ENCODE data around the gene NEUROG1. TPM values are rescaled to one million over a fixed set of nuclear protein-coding genes. Genes with fewer than 3 reads are reported as not detected.

NEUROG1 gene
- total RNA-seq, 1 experiment from 2014 or later = not detected

DNA sequence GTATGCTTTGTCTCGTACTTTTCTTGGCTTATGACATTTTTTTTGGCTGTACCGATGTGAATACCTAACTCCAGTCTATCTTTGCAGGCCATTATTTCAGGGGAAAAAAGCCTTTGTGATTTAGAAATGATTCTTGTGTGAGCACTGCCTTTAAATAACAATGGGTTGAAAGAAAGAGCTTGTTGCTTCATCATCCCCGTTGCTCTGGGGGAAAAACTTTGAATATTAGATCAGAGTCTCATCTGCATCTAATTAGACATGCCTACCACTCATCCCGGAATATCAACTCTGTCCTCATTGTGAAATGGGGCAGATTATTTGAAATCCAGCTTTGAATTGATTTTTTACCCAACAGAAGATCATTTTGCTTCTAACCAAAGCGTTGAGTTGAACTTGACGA is 29.5 kb upstream of the NEUROG1 start:
- Histone ChIP-seq H3K4me3 (ENCODE audit: low read depth, low read length, poor library complexity, severe bottlenecking) (no peak overlapping the region), H3K27ac (ENCODE audit: low read depth, low read length, poor library complexity, severe bottlenecking) (no peak overlapping the region), H3K9me3 (ENCODE audit: low read depth, low read length, poor library complexity, severe bottlenecking) (no peaks in the 10 kb centered on the region), H3K4me1 (ENCODE audit: insufficient read depth, low read length, poor library complexity, severe bottlenecking) (peaks cover 5% of the 10 kb centered on the region), H3K36me3 (ENCODE audit: insufficient read depth, low read length, poor library complexity, severe bottlenecking) (no peaks in the 10 kb centered on the region), H3K27me3 (replicated peaks; ENCODE audit: insufficient read depth, low read depth, low read length, poor library complexity) (no peaks in the 10 kb centered on the region)
- no TSS peak for BruUV-seq (replicated peaks)
- intact Hi-C loops (cut with micrococcal nuclease; ENCODE audit: unreplicated experiment) = no loop called here
- CTCF ChIA-PET = interaction anchor here (0.9 to 2.3 kb wide), 4 partner anchors 12 to 263 kb away, joined by 3 to 20 read pairs (median 4); no protein-coding TSS in a partner anchor
- POLR2A ChIA-PET (ENCODE audit: low non-redundant PET) = no interaction called here
- no peak for DNase-seq (ENCODE audit: low spot score)
- TF ChIP-seq, protein P1, sequence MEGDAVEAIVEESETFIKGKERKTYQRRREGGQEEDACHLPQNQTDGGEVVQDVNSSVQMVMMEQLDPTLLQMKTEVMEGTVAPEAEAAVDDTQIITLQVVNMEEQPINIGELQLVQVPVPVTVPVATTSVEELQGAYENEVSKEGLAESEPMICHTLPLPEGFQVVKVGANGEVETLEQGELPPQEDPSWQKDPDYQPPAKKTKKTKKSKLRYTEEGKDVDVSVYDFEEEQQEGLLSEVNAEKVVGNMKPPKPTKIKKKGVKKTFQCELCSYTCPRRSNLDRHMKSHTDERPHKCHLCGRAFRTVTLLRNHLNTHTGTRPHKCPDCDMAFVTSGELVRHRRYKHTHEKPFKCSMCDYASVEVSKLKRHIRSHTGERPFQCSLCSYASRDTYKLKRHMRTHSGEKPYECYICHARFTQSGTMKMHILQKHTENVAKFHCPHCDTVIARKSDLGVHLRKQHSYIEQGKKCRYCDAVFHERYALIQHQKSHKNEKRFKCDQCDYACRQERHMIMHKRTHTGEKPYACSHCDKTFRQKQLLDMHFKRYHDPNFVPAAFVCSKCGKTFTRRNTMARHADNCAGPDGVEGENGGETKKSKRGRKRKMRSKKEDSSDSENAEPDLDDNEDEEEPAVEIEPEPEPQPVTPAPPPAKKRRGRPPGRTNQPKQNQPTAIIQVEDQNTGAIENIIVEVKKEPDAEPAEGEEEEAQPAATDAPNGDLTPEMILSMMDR (conservative IDR thresholded peaks at IDR 0.05; ENCODE audit: low read depth, low read length) = no peak
- no peak for TF ChIP-seq EZH2 (IDR thresholded peaks at IDR 0.05; ENCODE audit: borderline replicate concordance, low read depth, low read length, poor library complexity, severe bottlenecking)

GRCh38 chr5:135564331-135564730 is 28.6 kb upstream of the NEUROG1 start:
- intact Hi-C loops (cut with micrococcal nuclease; ENCODE audit: unreplicated experiment) = no loop called here
- no peak overlapping the region for H3K4me3 ChIP-seq (ENCODE audit: low read depth, low read length, poor library complexity, severe bottlenecking)

GRCh38 chr5:135561266-135561665 is 25.5 kb upstream of the NEUROG1 start:
- H3K36me3 ChIP-seq (ENCODE audit: insufficient read depth, low read length, poor library complexity, severe bottlenecking) = no peaks in the 10 kb centered on the region
- no TSS peak for BruUV-seq (replicated peaks)
- POLR2A ChIA-PET (ENCODE audit: low non-redundant PET) = no interaction called here

More at GRCh38 chr5:135564331-135564730, 28.6 kb upstream of the NEUROG1 start:
- no peak for TF ChIP-seq EZH2 (IDR thresholded peaks at IDR 0.05; ENCODE audit: borderline replicate concordance, low read depth, low read length, poor library complexity, severe bottlenecking)
- TF ChIP-seq, protein P1 (conservative IDR thresholded peaks at IDR 0.05; ENCODE audit: low read depth, low read length) = no peak
- no peak overlapping the region for H3K27ac ChIP-seq (ENCODE audit: low read depth, low read length, poor library complexity, severe bottlenecking)
- no TSS peak for BruUV-seq (replicated peaks)
- ChIA-PET POLR2A (ENCODE audit: low non-redundant PET) (no interaction called here), CTCF (interaction anchor here (0.9 to 2.3 kb wide), 2 partner anchors 11 to 98 kb away, joined by 3 to 20 read pairs; no protein-coding TSS in a partner anchor)
- no peaks in the 10 kb centered on the region for H3K9me3 ChIP-seq (ENCODE audit: low read depth, low read length, poor library complexity, severe bottlenecking)
- DNase-seq (ENCODE audit: low spot score) = no peak
- H3K27me3 ChIP-seq (replicated peaks; ENCODE audit: insufficient read depth, low read depth, low read length, poor library complexity) = no peaks in the 10 kb centered on the region
- no peaks in the 10 kb centered on the region for H3K36me3 ChIP-seq (ENCODE audit: insufficient read depth, low read length, poor library complexity, severe bottlenecking)
- peaks cover 5% of the 10 kb centered on the region for H3K4me1 ChIP-seq (ENCODE audit: insufficient read depth, low read length, poor library complexity, severe bottlenecking)

More at GRCh38 chr5:135561266-135561665, 25.5 kb upstream of the NEUROG1 start:
- H3K4me3 ChIP-seq (ENCODE audit: low read depth, low read length, poor library complexity, severe bottlenecking) = no peak overlapping the region
- peaks cover 5% of the 10 kb centered on the region for H3K4me1 ChIP-seq (ENCODE audit: insufficient read depth, low read length, poor library complexity, severe bottlenecking)
- intact Hi-C loops (cut with micrococcal nuclease; ENCODE audit: unreplicated experiment) = loop anchor here (2.0 kb wide), 1 partner anchor 168 kb away; no protein-coding TSS in a partner anchor
- TF ChIP-seq, protein P1 (conservative IDR thresholded peaks at IDR 0.05; ENCODE audit: low read depth, low read length) = no peak
- no peak for TF ChIP-seq EZH2 (IDR thresholded peaks at IDR 0.05; ENCODE audit: borderline replicate concordance, low read depth, low read length, poor library complexity, severe bottlenecking)
- CTCF ChIA-PET = interaction anchor here (0.5 to 1.6 kb wide), 11 partner anchors 9 to 269 kb away, joined by 3 to 15 read pairs (median 3); partner anchors contain the start of gene CXCL14
- H3K27ac ChIP-seq (ENCODE audit: low read depth, low read length, poor library complexity, severe bottlenecking) = no peak overlapping the region
- no peaks in the 10 kb centered on the region for H3K9me3 ChIP-seq (ENCODE audit: low read depth, low read length, poor library complexity, severe bottlenecking)
- DNase-seq (ENCODE audit: low spot score) = no peak
- peaks cover 9% of the 10 kb centered on the region for H3K27me3 ChIP-seq (replicated peaks; ENCODE audit: insufficient read depth, low read depth, low read length, poor library complexity)
